IMR-90 (cell line): ENCODE results near the gene PYROXD2. TPM values are rescaled to one million over a fixed set of nuclear protein-coding genes. Genes with fewer than 3 reads are reported as not detected.

Experiments used
- ATAC-seq: fragments of 200-7000 bp; cut with Tn5 transposase; 2 replicates; pipeline ENCODE4 v1.9.1; 2020; ENCODE audit warnings: low read depth, mild to moderate bottlenecking, moderate library complexity
- BruUV-seq: library from RNA; stranded (reverse); fragments of 400-500 nt; replicated peaks from 2 replicates; lab custom pipeline; 2021; lab: Mats Ljungman, UMichigan
- CTCF ChIA-PET: fragments of 300-600 bp; formaldehyde crosslinking; extraction: SDS; loops from one replicate; lab custom pipeline; 2021; ENCODE audit warnings: antibody characterized with exemption; lab: Yijun Ruan, JAX
- POLR2A ChIA-PET: fragments of 300-600 bp; sonication (Branson Sonifier 250); formaldehyde crosslinking; loops from one replicate; lab custom pipeline; 2022; ENCODE audit warnings: antibody characterized with exemption; ENCODE audit not compliant: unreplicated experiment; lab: Charles Lee
- DNase-seq: peaks from one replicate; pipeline ENCODE4 v3.0.0; 2013
- H2AFZ ChIP-seq: replicated peaks from 2 replicates; pipeline ENCODE3; 2013; ENCODE audit warnings: low read length, mild to moderate bottlenecking; ENCODE audit not compliant: poor library complexity
- H2AK5ac ChIP-seq: 2 replicates; pipeline ENCODE4 v1.6.1; 2013; ENCODE audit warnings: low read depth, low read length, inconsistent platforms
- H2AK9ac ChIP-seq: replicated peaks from 2 replicates; pipeline ENCODE3; 2013; ENCODE audit warnings: mild to moderate bottlenecking, low read depth, low read length, moderate library complexity; ENCODE audit not compliant: poor library complexity
- H2BK120ac ChIP-seq: 2 replicates; pipeline ENCODE4 v1.6.1; 2013; ENCODE audit warnings: low read depth, low read length, inconsistent platforms
- H2BK15ac ChIP-seq: 3 replicates; pipeline ENCODE4 v1.6.1; 2013; ENCODE audit warnings: low read depth, low read length, inconsistent platforms
- H2BK20ac ChIP-seq: 2 replicates; pipeline ENCODE4 v1.6.1; 2013; ENCODE audit warnings: low read depth, mild to moderate bottlenecking, inconsistent platforms, low read length, moderate library complexity
- H2BK5ac ChIP-seq: 2 replicates; pipeline ENCODE4 v1.6.1; 2013; ENCODE audit warnings: mild to moderate bottlenecking, low read depth, low read length, inconsistent platforms; ENCODE audit not compliant: poor library complexity, severe bottlenecking
- H3K14ac ChIP-seq: replicated peaks from 2 replicates; pipeline ENCODE4 v1.6.1; 2013; ENCODE audit warnings: low read depth, low read length, inconsistent platforms
- H3K18ac ChIP-seq: 2 replicates; pipeline ENCODE4 v1.6.1; 2013; ENCODE audit warnings: low read depth, low read length, control low read depth
- H3K23ac ChIP-seq: 2 replicates; pipeline ENCODE4 v1.6.1; 2013; ENCODE audit warnings: low read depth, low read length, inconsistent platforms
- H3K27ac ChIP-seq: 2 replicates; pipeline ENCODE4 v1.5.1; 2013; ENCODE audit warnings: mild to moderate bottlenecking, control low read depth, low read length; ENCODE audit not compliant: insufficient read depth
- H3K27me3 ChIP-seq: 2 replicates; pipeline ENCODE4 v1.6.1; 2013; ENCODE audit warnings: low read length; ENCODE audit not compliant: control insufficient read depth, insufficient read depth
- H3K36me3 ChIP-seq: 2 replicates; pipeline ENCODE4 v1.6.1; 2013; ENCODE audit warnings: low read length, mixed read lengths; ENCODE audit not compliant: control insufficient read depth, insufficient read depth
- H3K4ac ChIP-seq: 2 replicates; pipeline ENCODE4 v1.6.1; 2013; ENCODE audit warnings: low read depth, low read length, inconsistent platforms
- H3K4me1 ChIP-seq: 2 replicates; pipeline ENCODE4 v1.6.1; 2013; ENCODE audit warnings: low read length, mixed read lengths; ENCODE audit not compliant: control insufficient read depth, insufficient read depth
- H3K4me2 ChIP-seq: 2 replicates; pipeline ENCODE4 v1.6.1; 2013; ENCODE audit warnings: low read depth, mild to moderate bottlenecking, control low read depth, low read length, moderate library complexity
- H3K4me3 ChIP-seq: 2 replicates; pipeline ENCODE4 v1.5.1; 2013; ENCODE audit warnings: low read depth, mild to moderate bottlenecking, control low read depth, low read length, moderate library complexity; ENCODE audit not compliant: insufficient read depth
- H3K56ac ChIP-seq: 2 replicates; pipeline ENCODE4 v1.6.1; 2013; ENCODE audit warnings: low read length, inconsistent platforms; ENCODE audit not compliant: insufficient read depth; ENCODE audit errors: extremely low read depth
- H3K79me1 ChIP-seq, 2 experiments: 2 replicates each; pipeline ENCODE4 v1.6.1; 2013; ENCODE audit warnings: low read length in 2 of 2, inconsistent platforms in 1 of 2, low read depth in 1 of 2
- H3K9ac ChIP-seq: 2 replicates; pipeline ENCODE4 v1.6.1; 2013; ENCODE audit warnings: low read depth, low read length, control low read depth
- H3K9me1 ChIP-seq: 2 replicates; pipeline ENCODE4 v1.6.1; 2013; ENCODE audit warnings: low read length, inconsistent platforms; ENCODE audit not compliant: insufficient read depth
- H3K9me3 ChIP-seq: 2 replicates; pipeline ENCODE4 v1.6.1; 2013; ENCODE audit warnings: low read length; ENCODE audit not compliant: control insufficient read depth, insufficient read depth
- H4K20me1 ChIP-seq: 2 replicates; pipeline ENCODE4 v1.6.1; 2013; ENCODE audit warnings: low read length, inconsistent platforms; ENCODE audit not compliant: insufficient read depth
- H4K5ac ChIP-seq: 2 replicates; pipeline ENCODE4 v1.6.1; 2013; ENCODE audit warnings: mild to moderate bottlenecking, low read depth, low read length, control low read depth
- H4K8ac ChIP-seq, 2 experiments: 2 replicates each; pipeline ENCODE4 v1.6.1; 2013; ENCODE audit warnings: low read depth in 2 of 2, low read length in 2 of 2, control low read depth in 1 of 2, inconsistent platforms in 1 of 2
- H4K91ac ChIP-seq: 2 replicates; pipeline ENCODE4 v1.6.1; 2013; ENCODE audit warnings: low read depth, low read length, inconsistent platforms; ENCODE audit not compliant: insufficient read depth
- BHLHE40 ChIP-seq: fragments of 150-350 bp; IDR thresholded peaks from 2 replicates; pipeline ENCODE4 v1.6.1; 2016; ENCODE audit warnings: mild to moderate bottlenecking, low read depth, low read length
- CEBPB ChIP-seq: IDR thresholded peaks from 2 replicates; pipeline ENCODE4 v1.6.1; 2012; ENCODE audit warnings: low read depth, low read length, improper control_type of control experiment
- CHD1 ChIP-seq: IDR thresholded peaks from 2 replicates; pipeline ENCODE4 v1.6.1; 2012; ENCODE audit warnings: low read depth, low read length, improper control_type of control experiment
- MAFK ChIP-seq: IDR thresholded peaks from 2 replicates; pipeline ENCODE4 v1.6.1; 2012; ENCODE audit warnings: low read depth, low read length, improper control_type of control experiment
- MAZ ChIP-seq: IDR thresholded peaks from 2 replicates; pipeline ENCODE4 v1.6.1; 2012; ENCODE audit warnings: low read depth, mild to moderate bottlenecking, low read length, improper control_type of control experiment, moderate library complexity, borderline replicate concordance
- MXI1 ChIP-seq: IDR thresholded peaks from 2 replicates; pipeline ENCODE4 v1.6.1; 2012; ENCODE audit warnings: low read depth, mild to moderate bottlenecking, low read length, moderate library complexity, borderline replicate concordance
- POLR2A ChIP-seq: IDR thresholded peaks from 2 replicates; pipeline ENCODE4 v1.6.1; 2012; ENCODE audit warnings: mild to moderate bottlenecking, low read depth, low read length
- WGBS, 2 experiments: methylation state at CpG; one replicate each; pipeline versions ENCODE4 v1.1.5 to v1.1.7; 2013; ENCODE audit warnings: missing lambda C conversion rate in 2 of 2; ENCODE audit not compliant: insufficient read length in 1 of 2; ENCODE audit errors: extremely low coverage in 2 of 2; 5-methylcytosine and 5-hydroxymethylcytosine counted together
- dilution Hi-C: fragments of 300-500 bp; cut with HindIII; formaldehyde crosslinking; loops from one replicate; pipeline ENCODE4 v1.14.3; 2018; ENCODE audit warnings: low sequenced_read_pairs; ENCODE audit not compliant: unreplicated experiment
- in situ Hi-C: fragments of 300-500 bp; cut with MboI; formaldehyde crosslinking; loops from 3 replicates; pipeline ENCODE4 v1.14.3; 2019; ENCODE audit warnings: low sequenced_read_pairs, inconsistent platforms, mixed read lengths
- intact Hi-C: fragments of 100-400 bp; cut with micrococcal nuclease; formaldehyde crosslinking; loops from 2 replicates; pipeline ENCODE4 v1.10.0; 2022
- polyA plus RNA-seq, 3 experiments: library from polyadenylated mRNA; depleted of rRNA; stranded (reverse); fragments of >200 nt; gene quantifications; 2 replicates each; pipeline ENCODE4 v1.2.3, GENCODE V29; 2012; ENCODE audit warnings: low replicate concordance in 1 of 3
- total RNA-seq: library from RNA; depleted of rRNA; stranded (reverse); fragments of >200 nt; gene quantifications from 2 replicates; pipeline ENCODE4 v1.2.3, GENCODE V29; 2012
- TF ChIP-seq, protein P1 (sequence below): conservative IDR thresholded peaks from 2 replicates; pipeline ENCODE4 v1.5.1; 2012; ENCODE audit warnings: mild to moderate bottlenecking, low read depth, low read length, improper control_type of control experiment

The PYROXD2 gene
- total and polyA plus RNA-seq, 2 of the 4 experiments (the other 2 are of a cell fraction) = 6.5 to 16.3 TPM

DNA sequence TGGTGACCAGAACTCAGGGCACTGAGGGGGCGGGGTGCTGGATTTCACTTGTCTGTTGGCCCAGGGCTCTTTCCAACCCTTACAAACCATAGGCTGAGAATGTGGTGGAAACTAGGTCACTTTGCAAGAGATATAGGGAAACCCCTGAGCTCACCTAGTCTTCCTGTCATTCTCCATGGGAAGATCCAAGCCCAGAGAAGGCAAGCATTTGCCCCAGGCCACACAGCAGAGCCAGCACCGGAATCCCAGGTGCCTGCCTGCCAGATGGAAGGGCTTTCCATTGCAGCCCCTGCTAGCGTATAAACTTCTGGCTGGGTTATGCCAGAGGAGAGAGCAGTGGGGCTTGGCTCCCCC, 427 bp downstream of the PYROXD2 start:
- Histone ChIP-seq H2BK20ac (peak overlapping the region; percentile 37; the same call in 1 of the 2 replicates), H3K4me1 (peaks cover 30% of the 10 kb centered on the region), H3K18ac (peak overlapping the region; percentile 17), H2AK5ac (peak overlapping the region; percentile 95; the same call in 1 of the 2 replicates), H2BK120ac (peak overlapping the region; percentile 76), H3K9me3 (no peaks in the 10 kb centered on the region), H3K56ac (peak overlapping the region; percentile 80), H4K20me1 (peaks cover 8% of the 10 kb centered on the region; the same call in 1 of the 2 replicates), H3K14ac (peak overlapping the region; percentile 96), H3K4me3 (peak overlapping the region; percentile 70), H3K79me1 (peaks cover 14 to 40% of the 10 kb centered on the region in 2 experiments; a peak in 3 of 4 replicates), H4K91ac (peak overlapping the region; percentile 98), H3K4ac (peak overlapping the region; percentile 94), H4K5ac (peak overlapping the region; percentile 10), H4K8ac (peak overlapping the region; percentile 84 to 97), H3K4me2 (peak overlapping the region; percentile 79), H3K9me1 (peaks cover 32% of the 10 kb centered on the region), H3K36me3 (peaks cover 26% of the 10 kb centered on the region), H3K27me3 (no peaks in the 10 kb centered on the region), H2AK9ac (peak overlapping the region; percentile 99), H2AFZ (peak overlapping the region; percentile 96), H2BK5ac (peak overlapping the region; percentile 89), H3K9ac (peak overlapping the region; percentile 97), H3K23ac (peak overlapping the region; percentile 66), H3K27ac (peak overlapping the region; percentile 95), H2BK15ac (0 out of 3 replicates have a peak overlapping the region, but pooled peaks have one; percentile 7)
- no peak for TF ChIP-seq POLR2A
- no peak for TF ChIP-seq BHLHE40
- TF ChIP-seq MAFK = no peak
- TF ChIP-seq, protein P1, sequence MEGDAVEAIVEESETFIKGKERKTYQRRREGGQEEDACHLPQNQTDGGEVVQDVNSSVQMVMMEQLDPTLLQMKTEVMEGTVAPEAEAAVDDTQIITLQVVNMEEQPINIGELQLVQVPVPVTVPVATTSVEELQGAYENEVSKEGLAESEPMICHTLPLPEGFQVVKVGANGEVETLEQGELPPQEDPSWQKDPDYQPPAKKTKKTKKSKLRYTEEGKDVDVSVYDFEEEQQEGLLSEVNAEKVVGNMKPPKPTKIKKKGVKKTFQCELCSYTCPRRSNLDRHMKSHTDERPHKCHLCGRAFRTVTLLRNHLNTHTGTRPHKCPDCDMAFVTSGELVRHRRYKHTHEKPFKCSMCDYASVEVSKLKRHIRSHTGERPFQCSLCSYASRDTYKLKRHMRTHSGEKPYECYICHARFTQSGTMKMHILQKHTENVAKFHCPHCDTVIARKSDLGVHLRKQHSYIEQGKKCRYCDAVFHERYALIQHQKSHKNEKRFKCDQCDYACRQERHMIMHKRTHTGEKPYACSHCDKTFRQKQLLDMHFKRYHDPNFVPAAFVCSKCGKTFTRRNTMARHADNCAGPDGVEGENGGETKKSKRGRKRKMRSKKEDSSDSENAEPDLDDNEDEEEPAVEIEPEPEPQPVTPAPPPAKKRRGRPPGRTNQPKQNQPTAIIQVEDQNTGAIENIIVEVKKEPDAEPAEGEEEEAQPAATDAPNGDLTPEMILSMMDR = no peak
- TF ChIP-seq CEBPB = no peak
- no peak for TF ChIP-seq MAZ
- TF ChIP-seq CHD1 = no peak
- TF ChIP-seq MXI1 = no peak
- intact Hi-C loops = loop anchor here (10.0 kb wide), 1 partner anchor 240 kb away; no protein-coding TSS in a partner anchor
- ATAC-seq = no peak; the same call in 1 of the 2 replicates
- WGBS, 2 experiments = no CpG with 5 or more reads among the region's 3 CpGs
- POLR2A ChIA-PET = interaction anchor here (0.8 kb wide), 1 partner anchor 53 kb away, joined by 3 read pairs; no protein-coding TSS in a partner anchor
- dilution Hi-C loops = no loop called here
- in situ Hi-C loops = no loop called here
- DNase-seq = no peak
- no TSS peak for BruUV-seq
- CTCF ChIA-PET = no interaction called here
